GM18858 (cell line): ENCODE results near the gene AFP.

Experiments used
- ATAC-seq: cut with Tn5 transposase; IDR thresholded peaks from one replicate; pipeline ENCODE4 v1.9.1; 2021; ENCODE audit not compliant: unreplicated experiment

Gene AFP

DNA sequence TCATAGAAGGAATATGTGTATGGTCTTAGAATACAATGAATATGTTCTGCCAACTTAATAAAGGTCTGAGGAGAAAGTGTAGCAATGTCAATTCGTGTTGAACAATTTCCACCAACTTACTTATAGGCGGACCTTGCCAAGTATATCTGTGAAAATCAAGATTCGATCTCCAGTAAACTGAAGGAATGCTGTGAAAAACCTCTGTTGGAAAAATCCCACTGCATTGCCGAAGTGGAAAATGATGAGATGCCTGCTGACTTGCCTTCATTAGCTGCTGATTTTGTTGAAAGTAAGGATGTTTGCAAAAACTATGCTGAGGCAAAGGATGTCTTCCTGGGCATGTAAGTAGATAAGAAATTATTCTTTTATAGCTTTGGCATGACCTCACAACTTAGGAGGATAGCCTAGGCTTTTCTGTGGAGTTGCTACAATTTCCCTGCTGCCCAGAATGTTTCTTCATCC is 22.7 kb upstream of the AFP start:
- no peak for ATAC-seq

DNA sequence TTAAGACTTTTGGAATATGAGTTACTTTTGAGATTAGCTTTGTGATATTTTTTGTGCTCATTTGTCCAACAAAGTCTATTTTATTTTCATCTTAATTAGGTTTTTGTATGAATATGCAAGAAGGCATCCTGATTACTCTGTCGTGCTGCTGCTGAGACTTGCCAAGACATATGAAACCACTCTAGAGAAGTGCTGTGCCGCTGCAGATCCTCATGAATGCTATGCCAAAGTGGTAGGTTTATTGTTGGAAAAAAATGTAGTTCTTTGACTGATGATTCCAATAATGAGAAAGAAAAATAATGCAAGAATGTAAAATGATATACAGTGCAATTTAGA is 21.1 kb upstream of the AFP start:
- no peak for ATAC-seq

DNA sequence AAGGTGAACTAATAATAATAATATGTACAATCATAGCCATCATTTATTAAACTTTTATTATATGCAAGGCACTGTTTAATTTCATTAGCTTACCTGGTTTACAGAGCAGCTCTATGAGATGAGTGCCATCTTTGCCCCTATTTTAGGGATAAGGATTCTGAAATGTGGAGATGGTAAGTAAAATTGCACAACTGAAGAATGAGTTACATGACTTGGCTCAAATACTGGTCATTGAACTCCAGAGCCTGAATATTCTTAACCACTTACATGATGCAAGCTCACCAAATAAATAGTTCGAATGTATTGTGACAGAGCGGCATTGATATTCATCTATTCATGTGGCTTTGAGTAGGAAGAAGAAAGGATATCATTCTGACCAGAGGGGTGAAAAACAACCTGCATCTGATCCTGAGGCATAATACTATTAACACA is 20.2 kb upstream of the AFP start:
- ATAC-seq, result no peak

DNA sequence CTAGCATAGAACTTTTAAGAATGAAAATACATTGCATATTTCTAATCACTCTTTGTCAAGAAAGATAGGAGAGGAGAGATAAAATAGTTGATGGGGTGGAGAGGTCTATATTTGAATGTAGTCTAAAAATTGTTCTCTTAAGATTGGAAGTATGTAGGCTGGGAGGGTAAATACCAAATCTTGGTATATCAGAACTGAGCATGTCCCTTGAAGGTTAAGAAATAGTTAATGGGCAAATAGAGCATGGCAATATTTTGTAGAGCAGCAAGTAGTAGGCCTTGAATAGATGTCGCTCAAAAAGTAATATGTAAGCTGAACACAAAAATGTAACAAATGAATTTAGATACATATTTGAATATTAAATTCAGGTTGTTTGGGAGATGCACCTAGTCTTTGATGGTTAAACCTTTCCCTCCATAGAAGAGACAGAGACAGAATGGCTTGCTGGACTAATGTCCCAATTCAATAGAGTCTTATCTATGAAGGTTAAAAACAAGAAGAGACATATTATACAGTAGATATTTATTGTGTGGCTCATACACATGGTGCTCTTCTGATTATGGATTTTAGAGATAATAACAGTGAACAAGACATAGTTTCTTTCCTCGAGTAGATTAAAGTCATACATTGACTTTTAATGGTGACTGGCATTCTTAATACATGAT is 19.5 kb upstream of the AFP start:
- no peak for ATAC-seq

DNA sequence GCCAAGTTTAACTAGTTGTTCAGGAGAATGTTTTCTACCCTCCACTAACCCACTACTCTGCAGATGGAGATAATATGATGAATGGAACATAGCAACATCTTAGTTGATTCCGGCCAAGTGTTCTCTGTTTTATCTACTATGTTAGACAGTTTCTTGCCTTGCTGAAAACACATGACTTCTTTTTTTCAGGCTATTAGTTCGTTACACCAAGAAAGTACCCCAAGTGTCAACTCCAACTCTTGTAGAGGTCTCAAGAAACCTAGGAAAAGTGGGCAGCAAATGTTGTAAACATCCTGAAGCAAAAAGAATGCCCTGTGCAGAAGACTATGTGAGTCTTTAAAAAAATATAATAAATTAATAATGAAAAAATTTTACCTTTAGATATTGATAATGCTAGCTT is 18.7 kb upstream of the AFP start:
- ATAC-seq, result no peak

DNA sequence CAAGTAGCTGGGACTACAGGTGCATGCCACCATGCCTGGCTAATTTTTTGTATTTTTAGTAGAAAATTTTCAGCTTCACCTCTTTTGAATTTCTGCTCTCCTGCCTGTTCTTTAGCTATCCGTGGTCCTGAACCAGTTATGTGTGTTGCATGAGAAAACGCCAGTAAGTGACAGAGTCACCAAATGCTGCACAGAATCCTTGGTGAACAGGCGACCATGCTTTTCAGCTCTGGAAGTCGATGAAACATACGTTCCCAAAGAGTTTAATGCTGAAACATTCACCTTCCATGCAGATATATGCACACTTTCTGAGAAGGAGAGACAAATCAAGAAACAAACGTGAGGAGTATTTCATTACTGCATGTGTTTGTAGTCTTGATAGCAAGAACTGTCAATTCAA is 18.0 kb upstream of the AFP start:
- ATAC-seq, result no peak

DNA sequence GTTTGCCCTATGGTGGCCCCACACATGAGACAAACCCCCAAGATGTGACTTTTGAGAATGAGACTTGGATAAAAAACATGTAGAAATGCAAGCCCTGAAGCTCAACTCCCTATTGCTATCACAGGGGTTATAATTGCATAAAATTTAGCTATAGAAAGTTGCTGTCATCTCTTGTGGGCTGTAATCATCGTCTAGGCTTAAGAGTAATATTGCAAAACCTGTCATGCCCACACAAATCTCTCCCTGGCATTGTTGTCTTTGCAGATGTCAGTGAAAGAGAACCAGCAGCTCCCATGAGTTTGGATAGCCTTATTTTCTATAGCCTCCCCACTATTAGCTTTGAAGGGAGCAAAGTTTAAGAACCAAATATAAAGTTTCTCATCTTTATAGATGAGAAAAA is 17.3 kb upstream of the AFP start:
- ATAC-seq, result no peak

DNA sequence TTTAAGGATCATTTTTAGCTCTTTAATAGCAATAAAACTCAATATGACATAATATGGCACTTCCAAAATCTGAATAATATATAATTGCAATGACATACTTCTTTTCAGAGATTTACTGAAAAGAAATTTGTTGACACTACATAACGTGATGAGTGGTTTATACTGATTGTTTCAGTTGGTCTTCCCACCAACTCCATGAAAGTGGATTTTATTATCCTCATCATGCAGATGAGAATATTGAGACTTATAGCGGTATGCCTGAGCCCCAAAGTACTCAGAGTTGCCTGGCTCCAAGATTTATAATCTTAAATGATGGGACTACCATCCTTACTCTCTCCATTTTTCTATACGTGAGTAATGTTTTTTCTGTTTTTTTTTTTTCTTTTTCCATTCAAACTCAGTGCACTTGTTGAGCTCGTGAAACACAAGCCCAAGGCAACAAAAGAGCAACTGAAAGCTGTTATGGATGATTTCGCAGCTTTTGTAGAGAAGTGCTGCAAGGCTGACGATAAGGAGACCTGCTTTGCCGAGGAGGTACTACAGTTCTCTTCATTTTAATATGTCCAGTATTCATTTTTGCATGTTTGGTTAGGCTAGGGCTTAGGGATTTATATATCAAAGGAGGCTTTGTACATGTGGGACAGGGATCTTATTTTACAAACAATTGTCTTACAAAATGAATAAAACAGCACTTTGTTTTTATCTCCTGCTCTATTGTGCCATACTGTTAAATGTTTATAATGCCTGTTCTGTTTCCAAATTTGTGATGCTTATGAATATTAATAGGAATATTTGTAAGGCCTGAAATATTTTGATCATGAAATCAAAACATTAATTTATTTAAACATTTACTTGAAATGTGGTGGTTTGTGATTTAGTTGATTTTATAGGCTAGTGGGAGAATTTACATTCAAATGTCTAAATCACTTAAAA is 16.6 kb upstream of the AFP start:
- no peak for ATAC-seq

DNA sequence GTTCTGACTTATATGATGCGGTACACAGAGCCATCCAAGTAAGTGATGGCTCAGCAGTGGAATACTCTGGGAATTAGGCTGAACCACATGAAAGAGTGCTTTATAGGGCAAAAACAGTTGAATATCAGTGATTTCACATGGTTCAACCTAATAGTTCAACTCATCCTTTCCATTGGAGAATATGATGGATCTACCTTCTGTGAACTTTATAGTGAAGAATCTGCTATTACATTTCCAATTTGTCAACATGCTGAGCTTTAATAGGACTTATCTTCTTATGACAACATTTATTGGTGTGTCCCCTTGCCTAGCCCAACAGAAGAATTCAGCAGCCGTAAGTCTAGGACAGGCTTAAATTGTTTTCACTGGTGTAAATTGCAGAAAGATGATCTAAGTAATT is 15.4 kb upstream of the AFP start:
- no peak for ATAC-seq

DNA sequence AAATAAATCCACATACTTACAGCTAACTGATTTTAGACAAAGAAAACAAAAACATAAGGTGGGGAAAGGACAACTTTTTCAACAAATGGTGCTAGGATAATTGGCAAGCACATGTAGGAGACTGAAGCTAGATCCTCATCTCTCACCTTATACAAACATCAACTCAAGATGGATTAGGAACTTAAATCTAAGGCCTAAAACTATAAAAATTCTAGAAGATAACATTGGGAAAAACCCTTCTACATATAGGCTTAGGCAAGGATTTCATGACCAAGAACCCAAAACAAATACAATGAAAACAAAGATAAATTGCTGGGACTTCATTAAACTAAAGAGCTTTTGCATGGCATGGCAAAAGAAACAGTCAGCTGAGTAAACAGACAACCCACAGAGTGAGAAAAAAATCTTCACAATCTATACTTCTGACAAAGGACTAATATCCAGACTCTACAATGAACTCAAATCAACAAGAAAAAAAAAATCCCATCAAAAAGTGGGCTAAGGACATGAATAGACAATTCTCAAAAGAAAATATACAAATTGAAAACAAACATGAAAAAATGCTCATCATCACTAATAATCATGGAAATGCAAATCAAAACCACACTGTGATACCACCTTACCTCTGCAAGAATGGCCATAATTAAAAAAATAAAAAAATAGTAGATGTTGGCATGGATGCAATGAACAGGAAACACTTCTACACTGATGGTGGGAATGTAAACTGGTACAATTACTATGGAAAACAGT is 14.1 kb upstream of the AFP start:
- no peak for ATAC-seq

DNA sequence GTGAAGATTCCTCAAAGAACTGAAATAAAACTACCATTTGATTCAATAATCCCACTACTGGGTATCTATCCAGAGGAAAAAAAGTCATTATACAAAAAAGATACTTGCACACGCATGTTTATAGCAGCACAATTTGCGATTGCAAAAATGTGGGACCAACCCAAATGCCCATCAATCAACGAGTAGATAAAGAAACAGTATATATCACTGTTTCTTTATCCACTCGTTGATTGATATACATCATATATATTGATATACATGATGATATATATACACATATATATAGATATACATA is 13.6 kb upstream of the AFP start:
- no peak for ATAC-seq

DNA sequence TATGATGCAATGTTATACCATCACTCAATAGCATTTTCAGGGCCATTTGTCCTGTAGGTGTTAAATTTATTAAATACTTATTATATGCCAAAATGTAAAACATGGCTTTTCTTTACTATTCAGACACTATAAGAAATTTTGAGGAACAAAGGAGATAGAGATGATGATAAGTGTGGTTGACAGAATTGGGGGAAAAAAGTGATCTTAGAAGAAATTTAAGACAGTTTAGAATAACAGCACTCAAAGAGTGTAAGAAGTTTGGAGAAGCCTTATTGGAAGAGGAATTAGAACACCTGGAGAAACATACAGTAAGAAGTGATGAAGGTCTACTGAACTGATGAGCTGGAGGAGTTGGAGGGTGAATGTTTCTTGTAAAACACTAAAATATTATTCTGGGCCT is 12.8 kb upstream of the AFP start:
- ATAC-seq, result no peak

DNA sequence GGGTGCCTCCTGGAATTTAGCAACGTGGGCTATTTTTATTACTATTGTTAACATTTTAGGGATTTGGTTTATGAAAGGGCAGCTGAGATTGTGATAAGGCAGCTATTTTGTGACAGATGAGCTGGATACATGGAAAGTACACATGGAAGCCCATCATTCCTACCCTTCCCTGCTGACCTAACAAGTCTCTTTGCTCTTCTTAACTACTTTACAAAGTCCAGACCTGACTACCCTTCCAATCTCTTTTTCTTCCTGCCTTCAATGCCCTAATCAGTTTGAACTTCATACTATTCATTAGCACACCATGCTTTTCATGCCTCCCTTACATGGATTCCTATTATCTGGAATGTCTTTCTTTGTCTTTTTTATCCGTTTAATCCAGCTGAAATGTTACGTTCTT is 9.4 kb upstream of the AFP start:
- ATAC-seq, result no peak

DNA sequence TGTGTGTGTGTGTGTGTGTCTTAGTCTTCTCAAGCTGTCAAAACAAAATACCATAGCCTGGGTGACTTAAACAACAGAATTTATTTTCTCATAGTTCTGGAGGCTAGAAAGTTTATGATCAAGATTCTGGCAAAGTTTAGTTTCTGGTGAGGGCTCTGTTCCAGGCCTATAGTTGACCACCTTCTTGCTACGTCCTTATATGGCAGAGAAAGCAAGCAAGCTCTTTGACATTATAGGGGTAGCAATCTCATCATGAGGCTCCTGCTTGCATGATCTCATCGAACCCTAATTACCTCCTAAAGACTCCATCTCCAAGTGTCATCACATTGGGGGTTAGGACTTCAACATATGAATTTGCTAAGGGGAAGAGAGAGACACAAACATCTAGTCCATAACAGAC is 6.9 kb upstream of the AFP start:
- ATAC-seq, result no peak

DNA sequence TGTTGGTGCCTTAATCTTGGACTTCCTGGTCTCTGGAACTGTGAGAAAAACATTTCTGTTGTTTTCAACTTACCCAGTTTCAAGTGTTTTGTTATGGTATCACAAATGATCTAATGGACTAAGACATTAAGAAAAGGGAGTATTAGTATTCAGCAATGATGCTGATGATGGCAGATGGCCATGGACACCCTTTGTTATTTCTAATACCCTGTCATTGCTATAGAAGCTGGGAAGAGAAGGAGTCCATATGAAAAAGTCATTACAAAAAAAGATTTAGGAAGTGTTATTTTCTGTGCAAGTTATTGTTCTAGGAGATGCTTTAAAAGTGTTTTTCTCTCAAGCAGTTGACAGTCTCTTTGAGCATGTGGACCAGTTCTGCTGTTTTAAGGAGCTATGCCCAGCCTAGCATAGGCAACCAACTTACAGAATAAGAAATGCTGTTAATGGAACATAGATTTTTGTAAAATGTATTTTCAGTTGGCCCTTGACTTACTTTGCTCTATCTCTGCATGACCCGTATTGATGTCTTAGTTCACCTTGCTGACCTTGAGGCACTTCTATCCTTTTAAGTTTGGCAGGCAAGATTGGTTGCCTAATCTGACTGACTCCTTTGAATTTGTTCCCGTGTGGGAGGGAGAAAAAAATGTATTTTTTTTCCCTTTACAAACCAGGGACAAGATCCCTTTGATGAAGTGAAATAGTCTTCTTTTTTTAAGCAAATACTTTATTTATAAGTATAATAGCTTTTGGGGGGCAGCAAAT is 6.0 kb upstream of the AFP start:
- no peak for ATAC-seq

DNA sequence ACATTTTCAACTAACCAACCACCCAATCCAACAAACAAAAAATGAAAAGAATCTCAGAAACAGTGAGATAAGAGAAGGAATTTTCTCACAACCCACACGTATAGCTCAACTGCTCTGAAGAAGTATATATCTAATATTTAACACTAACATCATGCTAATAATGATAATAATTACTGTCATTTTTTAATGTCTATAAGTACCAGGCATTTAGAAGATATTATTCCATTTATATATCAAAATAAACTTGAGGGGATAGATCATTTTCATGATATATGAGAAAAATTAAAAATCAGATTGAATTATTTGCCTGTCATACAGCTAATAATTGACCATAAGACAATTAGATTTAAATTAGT is 4.2 kb upstream of the AFP start:
- ATAC-seq, result no peak

DNA sequence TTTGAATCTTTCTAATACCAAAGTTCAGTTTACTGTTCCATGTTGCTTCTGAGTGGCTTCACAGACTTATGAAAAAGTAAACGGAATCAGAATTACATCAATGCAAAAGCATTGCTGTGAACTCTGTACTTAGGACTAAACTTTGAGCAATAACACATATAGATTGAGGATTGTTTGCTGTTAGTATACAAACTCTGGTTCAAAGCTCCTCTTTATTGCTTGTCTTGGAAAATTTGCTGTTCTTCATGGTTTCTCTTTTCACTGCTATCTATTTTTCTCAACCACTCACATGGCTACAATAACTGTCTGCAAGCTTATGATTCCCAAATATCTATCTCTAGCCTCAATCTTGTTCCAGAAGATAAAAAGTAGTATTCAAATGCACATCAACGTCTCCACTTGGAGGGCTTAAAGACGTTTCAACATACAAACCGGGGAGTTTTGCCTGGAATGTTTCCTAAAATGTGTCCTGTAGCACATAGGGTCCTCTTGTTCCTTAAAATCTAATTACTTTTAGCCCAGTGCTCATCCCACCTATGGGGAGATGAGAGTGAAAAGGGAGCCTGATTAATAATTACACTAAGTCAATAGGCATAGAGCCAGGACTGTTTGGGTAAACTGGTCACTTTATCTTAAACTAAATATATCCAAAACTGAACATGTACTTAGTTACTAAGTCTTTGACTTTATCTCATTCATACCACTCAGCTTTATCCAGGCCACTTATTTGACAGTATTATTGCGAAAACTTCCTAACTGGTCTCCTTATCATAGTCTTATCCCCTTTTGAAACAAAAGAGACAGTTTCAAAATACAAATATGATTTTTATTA is 3.6 kb upstream of the AFP start:
- no peak for ATAC-seq

DNA sequence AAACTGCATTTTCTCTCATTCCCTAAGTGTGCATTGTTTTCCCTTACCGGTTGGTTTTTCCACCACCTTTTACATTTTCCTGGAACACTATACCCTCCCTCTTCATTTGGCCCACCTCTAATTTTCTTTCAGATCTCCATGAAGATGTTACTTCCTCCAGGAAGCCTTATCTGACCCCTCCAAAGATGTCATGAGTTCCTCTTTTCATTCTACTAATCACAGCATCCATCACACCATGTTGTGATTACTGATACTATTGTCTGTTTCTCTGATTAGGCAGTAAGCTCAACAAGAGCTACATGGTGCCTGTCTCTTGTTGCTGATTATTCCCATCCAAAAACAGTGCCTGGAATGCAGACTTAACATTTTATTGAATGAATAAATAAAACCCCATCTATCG is 2.9 kb upstream of the AFP start:
- ATAC-seq, result no peak

DNA sequence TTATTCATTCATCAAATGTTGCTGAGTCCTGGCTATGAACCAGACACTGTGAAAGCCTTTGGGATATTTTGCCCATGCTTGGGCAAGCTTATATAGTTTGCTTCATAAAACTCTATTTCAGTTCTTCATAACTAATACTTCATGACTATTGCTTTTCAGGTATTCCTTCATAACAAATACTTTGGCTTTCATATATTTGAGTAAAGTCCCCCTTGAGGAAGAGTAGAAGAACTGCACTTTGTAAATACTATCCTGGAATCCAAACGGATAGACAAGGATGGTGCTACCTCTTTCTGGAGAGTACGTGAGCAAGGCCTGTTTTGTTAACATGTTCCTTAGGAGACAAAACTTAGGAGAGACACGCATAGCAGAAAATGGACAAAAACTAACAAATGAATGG is 1.7 kb upstream of the AFP start:
- ATAC-seq, result peak; percentile 79

DNA sequence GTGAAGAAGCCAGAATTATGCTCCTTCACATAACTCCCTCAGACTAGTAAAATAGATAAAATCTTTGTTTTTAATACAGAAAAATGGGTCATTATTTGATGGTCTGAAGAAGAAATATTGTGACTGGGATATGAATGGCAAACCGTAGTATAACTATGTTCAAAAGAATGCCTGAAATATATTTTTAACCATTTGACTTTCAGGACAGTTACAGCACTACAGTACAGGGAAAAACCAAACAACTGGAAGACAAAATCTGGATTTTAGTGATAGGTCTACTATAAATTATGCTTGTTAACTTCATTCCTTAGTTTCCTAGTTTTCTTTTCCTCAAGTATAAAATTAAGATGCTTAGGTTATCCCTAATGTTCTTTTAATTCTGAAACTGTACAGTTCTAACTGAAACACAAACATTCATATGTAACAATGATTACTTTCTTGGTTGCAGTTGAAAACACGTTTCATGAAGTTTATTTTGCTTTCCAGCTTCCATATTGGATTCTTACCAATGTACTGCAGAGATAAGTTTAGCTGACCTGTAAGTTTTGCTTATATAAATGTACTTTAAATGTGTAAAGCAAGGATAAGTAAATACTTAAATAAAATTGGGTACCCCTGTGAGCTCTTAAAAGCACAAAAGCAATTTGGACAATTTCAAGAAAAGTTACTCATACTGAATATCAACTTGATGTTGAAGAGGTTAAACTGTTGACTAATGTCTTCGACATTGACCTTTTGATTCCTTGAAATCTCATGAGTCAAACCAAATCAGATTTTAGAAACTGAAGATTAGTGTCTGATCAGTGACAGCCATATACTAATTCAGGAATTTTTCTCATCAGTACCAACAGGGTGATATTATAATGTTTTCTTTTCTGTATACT is 895 bp downstream of the AFP start:
- no peak for ATAC-seq
